ENCODE results near the gene NAP1L5. TPM values are rescaled to one million over a fixed set of nuclear protein-coding genes. Genes with fewer than 3 reads are reported as not detected.

The NAP1L5 gene
- total RNA-seq, 2 donors from 2014 or later: 5.2 to 6.6 TPM

DNA sequence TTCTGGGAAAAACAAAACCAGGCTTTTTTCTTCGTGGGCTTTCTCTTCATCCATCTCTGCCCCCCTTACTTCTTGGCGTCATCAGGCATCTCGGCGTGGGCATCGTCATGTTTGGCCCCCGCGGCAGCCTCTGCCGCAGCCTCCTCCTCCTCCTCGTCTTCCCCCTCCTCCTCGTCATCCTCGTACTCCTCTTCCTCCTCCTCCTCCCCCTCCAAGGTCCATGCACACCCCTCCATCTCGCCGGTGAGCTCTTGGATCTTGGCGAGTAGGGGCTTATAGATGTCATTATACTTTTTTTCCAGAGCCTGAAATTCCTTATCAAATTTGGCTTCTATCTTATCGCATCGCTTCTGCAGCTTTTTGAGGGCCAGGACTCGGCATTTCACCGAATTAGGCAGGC is 488 bp downstream of the NAP1L5 start:
- TF ChIP-seq, protein P1, sequence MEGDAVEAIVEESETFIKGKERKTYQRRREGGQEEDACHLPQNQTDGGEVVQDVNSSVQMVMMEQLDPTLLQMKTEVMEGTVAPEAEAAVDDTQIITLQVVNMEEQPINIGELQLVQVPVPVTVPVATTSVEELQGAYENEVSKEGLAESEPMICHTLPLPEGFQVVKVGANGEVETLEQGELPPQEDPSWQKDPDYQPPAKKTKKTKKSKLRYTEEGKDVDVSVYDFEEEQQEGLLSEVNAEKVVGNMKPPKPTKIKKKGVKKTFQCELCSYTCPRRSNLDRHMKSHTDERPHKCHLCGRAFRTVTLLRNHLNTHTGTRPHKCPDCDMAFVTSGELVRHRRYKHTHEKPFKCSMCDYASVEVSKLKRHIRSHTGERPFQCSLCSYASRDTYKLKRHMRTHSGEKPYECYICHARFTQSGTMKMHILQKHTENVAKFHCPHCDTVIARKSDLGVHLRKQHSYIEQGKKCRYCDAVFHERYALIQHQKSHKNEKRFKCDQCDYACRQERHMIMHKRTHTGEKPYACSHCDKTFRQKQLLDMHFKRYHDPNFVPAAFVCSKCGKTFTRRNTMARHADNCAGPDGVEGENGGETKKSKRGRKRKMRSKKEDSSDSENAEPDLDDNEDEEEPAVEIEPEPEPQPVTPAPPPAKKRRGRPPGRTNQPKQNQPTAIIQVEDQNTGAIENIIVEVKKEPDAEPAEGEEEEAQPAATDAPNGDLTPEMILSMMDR (IDR thresholded peaks at IDR 0.05): no peak
- DNase-seq (ENCODE audit: low spot score): no peak

DNA sequence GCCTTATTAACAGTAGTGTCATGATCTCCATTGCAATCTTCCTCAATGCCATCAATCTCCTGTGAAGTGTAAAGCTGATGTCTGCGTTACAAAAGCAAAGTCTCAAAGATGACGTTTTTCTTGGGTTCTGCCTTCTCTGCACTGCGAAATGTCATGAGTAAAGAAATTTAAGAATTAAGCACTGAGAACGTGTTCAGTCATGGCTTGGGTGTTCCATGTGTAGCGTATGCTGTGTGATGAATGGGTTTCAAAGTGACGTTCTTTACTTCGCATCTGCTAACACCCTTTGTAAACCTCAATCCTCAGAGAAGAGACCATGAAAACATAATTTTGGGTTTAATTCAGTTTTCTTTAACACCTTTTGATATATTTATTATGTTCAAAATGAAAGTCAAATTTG is 999 bp downstream of the NAP1L5 start:
- peak overlapping the region; percentile 81 for H3K27ac ChIP-seq
- H3K4me1 ChIP-seq: no peaks in the 10 kb centered on the region
- peaks cover 10% of the 10 kb centered on the region for H3K36me3 ChIP-seq
- TF ChIP-seq, protein P1 (IDR thresholded peaks at IDR 0.05): no peak
- no peaks in the 10 kb centered on the region for H3K9me3 ChIP-seq
- no peaks in the 10 kb centered on the region for H3K27me3 ChIP-seq
- DNase-seq (ENCODE audit: low spot score): no peak
- peak overlapping the region; percentile 52 to 60 for H3K4me3 ChIP-seq

More for the DNA sequence above, 488 bp downstream of the NAP1L5 start:
- H3K27ac ChIP-seq: peak overlapping the region; percentile 81
- no peaks in the 10 kb centered on the region for H3K9me3 ChIP-seq
- peak overlapping the region; percentile 52 to 60 for H3K4me3 ChIP-seq
- no peaks in the 10 kb centered on the region for H3K4me1 ChIP-seq
- no peaks in the 10 kb centered on the region for H3K27me3 ChIP-seq
- peaks cover 10% of the 10 kb centered on the region for H3K36me3 ChIP-seq

DNA sequence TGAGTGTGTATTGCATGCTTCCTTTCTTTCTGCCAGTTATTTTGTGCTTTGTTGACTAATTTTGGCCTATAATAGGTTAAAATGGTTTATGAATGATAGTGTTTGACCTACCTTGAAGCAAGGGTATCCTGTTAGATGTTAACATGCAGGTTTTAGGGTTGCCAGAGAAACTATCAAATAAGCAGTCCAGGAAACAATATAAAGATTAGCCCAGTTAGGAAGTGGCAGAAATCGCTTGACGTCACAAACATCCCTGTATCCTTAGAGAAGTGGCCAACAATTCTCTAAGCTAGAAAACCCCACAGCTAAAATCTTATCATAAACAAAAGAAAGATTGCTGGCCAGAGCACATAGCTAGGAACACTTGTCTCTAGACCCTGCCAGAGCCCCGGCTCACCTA is 3.8 kb downstream of the NAP1L5 start:
- H3K4me3 ChIP-seq: no peak overlapping the region
- H3K4me1 ChIP-seq: no peaks in the 10 kb centered on the region
- no peaks in the 10 kb centered on the region for H3K9me3 ChIP-seq
- H3K27me3 ChIP-seq: no peaks in the 10 kb centered on the region
- DNase-seq (ENCODE audit: low spot score): no peak
- no peak overlapping the region for H3K27ac ChIP-seq
- H3K36me3 ChIP-seq: peaks cover 22% of the 10 kb centered on the region
- TF ChIP-seq, protein P1 (IDR thresholded peaks at IDR 0.05): no peak

DNA sequence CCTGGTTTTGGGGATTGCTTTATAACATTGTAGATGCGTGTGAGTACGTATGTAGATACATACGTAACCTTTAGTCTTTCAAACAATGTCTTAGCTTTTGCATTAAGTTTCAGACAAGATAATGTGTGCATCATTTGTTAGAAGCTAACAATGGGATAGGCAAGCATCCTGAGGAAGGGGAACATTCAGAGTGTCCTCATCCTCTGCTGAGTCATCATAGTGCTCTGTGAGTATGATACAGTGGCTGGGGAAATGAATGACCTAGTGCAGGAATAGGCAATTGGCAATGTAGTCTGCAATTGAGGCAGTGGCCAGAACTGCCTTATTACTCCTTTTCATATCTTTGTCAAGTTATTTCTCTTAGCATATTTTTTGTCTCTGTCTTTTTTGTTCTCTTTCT is 7.3 kb downstream of the NAP1L5 start:
- no peaks in the 10 kb centered on the region for H3K27me3 ChIP-seq
- no peak overlapping the region for H3K27ac ChIP-seq
- no peak overlapping the region for H3K4me3 ChIP-seq
- TF ChIP-seq, protein P1 (IDR thresholded peaks at IDR 0.05): no peak
- H3K36me3 ChIP-seq: peaks cover 21% of the 10 kb centered on the region
- DNase-seq (ENCODE audit: low spot score): no peak
- H3K9me3 ChIP-seq: no peaks in the 10 kb centered on the region
- H3K4me1 ChIP-seq: no peaks in the 10 kb centered on the region

DNA sequence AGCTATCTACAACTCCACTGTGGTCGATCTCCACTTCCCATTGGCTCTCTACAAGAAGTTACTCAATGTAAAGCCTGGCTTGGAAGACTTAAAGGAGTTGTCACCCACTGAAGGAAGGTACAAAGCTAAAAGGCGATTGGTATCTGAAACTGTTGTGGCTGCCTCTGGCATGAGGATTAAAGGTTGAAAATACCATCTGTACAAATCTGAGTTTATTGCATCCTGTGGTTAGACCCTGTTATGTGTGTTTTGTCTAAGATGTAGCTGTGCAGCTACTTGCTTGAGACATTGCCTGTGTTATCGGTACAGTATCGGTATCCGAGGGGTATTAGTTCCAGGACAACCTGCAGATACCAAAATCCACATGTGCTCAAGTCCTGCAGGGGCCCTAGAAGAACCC is 16.4 kb downstream of the NAP1L5 start:
- H3K4me3 ChIP-seq: no peak overlapping the region
- no peaks in the 10 kb centered on the region for H3K4me1 ChIP-seq
- no peak overlapping the region for H3K27ac ChIP-seq
- DNase-seq (ENCODE audit: low spot score): no peak
- TF ChIP-seq, protein P1 (IDR thresholded peaks at IDR 0.05): no peak
- no peaks in the 10 kb centered on the region for H3K9me3 ChIP-seq
- peaks cover 47% of the 10 kb centered on the region for H3K36me3 ChIP-seq
- H3K27me3 ChIP-seq: no peaks in the 10 kb centered on the region

DNA sequence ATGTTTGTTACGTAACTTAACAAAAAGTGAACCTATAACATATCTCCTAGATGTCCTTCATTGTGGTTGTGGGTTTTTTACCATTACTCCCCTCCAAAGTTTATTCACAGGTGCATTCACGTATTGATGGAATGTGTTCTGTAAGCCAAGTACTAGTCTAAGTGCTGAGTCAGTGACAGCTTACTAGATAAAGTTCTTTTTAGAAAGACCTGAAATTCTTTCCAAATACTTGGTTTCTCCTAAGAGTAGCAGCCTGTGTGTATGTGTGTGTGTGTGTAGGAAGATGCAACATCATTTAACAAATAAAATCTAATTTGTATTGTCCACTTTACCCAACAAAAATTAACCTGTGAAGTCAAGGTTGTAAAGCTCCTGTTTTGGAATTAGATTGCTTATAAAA is 22.1 kb downstream of the NAP1L5 start:
- TF ChIP-seq, protein P1 (IDR thresholded peaks at IDR 0.05): no peak
- no peak overlapping the region for H3K4me3 ChIP-seq
- no peaks in the 10 kb centered on the region for H3K27me3 ChIP-seq
- DNase-seq (ENCODE audit: low spot score): no peak
- H3K36me3 ChIP-seq: peaks cover 43% of the 10 kb centered on the region
- H3K27ac ChIP-seq: no peak overlapping the region
- H3K9me3 ChIP-seq: no peaks in the 10 kb centered on the region
- H3K4me1 ChIP-seq: no peaks in the 10 kb centered on the region
